Activated CD4-positive, CD25-positive, alpha-beta regulatory T cell treated with anti-CD3 and anti-CD28 coated beads, Interleukin-2, amount 50 U/mL, for 16 hours (primary cell): Measurements from ENCODE around the gene SYP.

Experiments used
- DNase-seq: peaks from one replicate; pipeline ENCODE4 v3.0.0-alpha.2; 2020; ENCODE audit warnings: low read depth, low spot score

Gene SYP

DNA sequence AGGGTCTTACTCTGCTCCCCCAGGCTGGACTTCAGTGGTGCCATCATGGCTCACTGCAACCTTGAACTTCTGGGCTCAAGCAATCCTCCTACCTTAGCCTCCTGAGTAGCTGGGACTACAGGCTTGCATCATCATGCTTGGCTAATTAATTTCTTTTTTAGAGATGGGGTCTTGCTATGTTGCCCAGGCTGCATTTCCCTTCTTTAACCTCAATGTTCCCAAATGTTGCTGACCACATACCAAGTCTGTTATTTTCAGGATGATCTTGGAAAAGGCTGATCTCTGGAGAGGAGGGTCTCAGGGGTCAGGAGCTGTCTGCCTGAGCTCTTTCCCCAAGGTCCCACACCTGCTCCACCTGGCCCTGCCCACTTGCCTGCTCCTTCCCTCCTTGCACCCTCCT is 20.1 kb upstream of the SYP start:
- no peak for DNase-seq

DNA sequence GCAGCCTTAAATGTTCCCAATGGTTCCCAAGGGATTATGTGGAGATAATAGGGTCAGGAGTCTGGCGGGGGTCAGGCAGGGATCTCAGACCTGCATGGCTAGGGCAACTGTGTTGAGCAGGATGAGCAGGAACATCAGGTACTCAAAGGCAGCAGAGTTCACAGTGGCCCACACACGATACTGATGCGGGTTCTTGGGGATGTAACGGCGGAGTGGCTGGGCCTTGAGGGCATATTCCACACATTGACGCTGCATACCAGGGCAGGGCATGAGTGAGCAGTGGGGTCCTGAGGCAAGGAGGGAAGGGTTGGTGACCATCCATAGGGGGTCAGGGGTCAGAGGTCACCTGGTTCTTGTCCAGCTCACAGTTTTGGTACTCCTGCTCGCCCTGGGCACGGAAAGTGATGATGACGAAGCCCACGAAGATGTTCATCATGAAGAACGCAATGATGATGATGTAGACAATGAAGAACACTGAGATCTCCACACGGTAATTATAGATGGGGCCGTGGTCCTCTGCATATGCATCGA is 15.1 kb upstream of the SYP start:
- no peak for DNase-seq

DNA sequence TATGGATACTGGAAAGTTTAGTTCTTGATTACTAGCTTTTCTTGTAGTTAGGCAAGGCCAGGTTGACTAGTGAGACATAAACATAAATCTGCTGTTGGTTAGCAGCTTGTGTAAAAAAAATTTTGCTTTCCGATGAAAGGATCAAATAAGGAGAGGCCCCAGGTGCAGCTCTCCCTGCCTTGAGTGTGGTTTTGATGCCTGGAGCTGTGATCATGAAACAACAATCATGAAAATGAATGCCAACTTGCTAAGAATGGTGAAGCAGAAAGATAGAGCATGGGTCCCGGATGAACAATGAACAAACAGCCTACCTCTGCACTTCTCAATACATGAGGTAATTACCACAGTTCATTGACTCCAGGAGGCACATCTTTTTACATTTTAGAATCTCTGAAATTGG is 14.4 kb upstream of the SYP start:
- no peak for DNase-seq

DNA sequence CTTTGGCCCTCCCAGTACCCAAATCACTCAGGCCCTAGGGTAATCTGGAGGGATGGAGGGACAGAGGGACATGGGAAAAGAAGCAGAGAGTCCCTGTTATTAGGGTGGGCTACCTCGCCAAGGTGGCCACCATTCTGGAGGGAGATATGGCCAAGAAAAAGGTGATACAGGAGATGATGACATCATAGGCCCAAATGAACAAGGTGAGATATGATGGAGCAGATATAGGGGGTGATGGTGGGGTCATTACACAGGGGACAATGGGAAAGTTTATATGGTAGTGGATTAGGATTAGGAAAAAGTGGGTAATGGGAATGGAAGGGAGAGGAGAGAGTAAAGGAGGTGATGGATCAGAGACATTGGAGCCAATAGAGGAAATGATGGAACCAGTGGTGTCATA is 12.9 kb upstream of the SYP start:
- no peak for DNase-seq

DNA sequence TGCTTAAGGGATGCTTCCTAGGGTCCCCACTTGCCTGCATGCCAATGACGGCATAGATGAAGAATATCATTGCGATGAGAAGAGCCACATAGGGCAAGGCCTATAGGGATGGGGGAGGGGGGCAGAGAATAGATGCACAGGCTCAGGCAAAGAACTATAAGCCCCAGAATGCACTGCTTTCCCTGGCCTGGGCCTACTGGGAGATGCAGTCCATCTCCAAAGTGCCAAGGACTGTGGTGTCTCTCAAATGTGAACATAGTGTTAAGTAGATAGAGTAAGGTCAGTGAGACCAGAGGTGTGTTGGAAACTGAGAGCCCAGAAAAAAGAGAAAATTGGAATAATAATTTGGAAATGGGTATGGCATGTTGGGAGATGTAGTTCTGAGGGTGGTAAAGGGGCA is 12.2 kb upstream of the SYP start:
- no peak for DNase-seq

DNA sequence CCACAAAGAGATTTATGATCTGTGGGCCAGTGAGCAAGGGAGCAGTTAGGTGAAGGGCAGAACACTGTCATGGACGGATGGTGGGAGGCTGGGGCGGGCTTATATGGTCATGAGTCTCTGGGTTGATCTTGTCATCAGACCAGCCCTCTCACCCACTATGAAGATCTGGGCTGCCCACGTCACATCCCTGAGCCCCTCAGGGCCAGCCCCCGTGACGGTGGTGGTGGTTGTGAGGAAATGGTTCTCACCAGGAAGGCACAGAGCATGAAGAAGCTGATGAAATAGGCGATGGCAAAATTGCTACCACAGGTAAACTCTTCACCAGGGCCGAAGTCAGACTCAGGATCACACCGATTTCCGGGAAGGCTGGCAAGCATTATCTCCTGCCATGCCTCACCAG is 11.1 kb upstream of the SYP start:
- DNase-seq, result no peak

DNA sequence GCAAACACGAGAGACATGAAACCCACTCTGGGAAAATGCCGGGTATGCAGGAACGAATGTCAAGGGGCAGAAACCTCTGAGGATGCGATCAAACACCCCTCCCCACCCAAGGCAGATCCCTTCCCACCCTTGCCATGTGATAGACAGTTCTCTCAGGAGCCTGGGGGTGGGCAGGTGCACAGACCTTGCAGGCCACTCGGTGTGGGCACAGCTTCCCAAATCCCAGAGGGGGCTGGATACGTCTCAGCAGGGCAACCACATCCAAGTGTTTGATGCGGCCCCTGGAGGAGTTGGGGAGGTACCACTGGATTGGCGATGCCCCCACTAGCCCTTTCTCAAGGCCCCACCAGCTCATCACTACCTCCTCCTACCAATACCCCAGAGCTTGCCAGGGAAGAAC is 10.4 kb upstream of the SYP start:
- DNase-seq, result no peak

DNA sequence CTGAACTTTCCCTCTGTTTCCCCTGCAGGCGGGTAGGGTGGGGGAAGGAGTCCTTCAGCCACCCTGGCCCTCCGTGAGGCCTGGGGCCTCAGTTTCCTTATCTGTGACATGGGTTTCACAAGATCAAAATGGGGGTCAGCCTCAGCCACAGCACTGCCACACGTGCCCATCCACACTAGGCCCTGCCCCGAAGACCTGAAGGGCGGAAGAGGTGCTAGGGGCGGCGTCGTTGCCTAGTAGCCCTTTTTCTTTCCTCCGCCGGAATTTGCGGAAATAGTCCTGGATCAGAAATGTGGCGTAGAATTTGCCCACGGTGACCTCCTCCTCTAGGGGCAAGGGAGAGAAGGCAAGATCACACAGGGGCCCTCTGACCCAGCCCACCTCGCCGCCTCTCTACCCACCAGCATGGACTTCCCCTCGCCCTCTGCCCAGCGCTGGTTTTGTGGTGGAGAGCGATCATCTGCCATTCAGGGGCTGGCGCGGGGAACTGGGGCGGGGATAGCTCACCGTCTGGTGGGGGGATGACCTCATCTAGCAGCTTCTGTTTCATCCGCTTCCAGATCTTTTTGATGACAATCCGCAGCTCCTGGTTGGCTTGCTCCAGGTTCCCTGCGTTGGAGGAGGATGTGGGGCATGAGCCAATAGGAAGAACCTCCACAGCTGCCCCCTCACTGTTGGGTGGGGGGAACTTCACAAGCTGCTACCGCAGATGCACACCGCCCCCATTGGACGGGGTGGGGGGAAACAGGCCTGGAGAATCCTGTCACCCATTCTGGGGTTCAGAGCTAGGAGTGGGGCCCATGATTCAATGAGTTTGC is 9.7 kb upstream of the SYP start:
- no peak for DNase-seq

DNA sequence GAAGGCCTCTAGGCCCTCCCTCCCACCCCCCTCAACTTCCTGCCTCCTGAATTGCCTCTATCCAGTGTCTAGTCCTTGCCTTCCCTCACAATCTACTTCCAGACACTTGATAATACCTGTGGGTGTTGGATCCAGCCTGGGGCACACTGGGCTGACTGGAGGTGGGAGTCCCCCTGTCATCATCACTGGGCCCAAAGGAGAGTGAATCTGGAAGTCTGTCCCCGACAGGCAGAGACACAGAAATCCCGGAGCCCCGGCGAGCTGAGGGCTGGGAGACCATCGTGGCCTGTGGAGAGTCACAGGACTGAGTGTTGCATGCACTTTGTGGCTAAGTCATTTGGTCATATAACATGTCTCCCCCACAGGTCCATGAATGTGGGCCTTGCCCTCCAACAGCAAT is 8.4 kb upstream of the SYP start:
- DNase-seq, result no peak

DNA sequence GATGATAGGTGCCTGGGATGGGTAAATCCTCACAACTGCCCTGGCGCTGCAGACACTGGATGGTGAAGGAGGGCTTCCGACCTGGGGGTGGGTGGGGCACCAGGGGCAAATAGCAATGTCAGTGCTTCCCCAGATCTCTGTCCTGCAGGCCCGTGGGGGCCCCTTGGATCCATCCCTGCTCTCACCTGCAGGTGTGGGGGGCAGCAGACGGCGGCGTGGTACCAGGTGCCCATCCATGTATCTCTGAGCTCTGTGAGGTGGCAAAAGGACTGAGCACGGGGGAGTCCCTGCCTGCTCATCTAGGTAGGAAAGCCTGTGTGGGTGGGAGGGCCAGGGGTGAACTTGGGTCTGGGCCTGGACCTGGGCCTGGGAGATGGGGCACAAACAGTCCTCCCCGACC is 6.5 kb upstream of the SYP start:
- DNase-seq, result no peak

DNA sequence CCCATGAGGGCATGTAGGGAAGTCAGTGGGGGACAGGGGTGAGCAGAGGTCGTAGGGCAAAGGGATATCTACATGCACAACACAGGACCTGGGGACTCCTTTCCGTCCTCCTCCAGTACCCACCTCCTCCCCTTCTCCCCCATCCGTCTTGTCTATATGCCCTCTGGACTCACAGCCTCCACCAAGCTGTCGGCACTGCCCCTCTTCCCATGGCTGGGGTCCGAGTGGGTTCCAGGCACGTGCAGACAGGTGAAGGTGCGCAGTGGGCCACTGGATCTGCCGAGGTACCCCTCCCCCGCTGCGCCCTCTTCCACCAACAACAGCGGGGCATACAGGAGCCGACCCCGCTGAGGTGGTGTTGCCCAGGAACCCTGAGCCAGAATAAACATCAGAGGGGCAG is 5.5 kb upstream of the SYP start:
- DNase-seq, result no peak

DNA sequence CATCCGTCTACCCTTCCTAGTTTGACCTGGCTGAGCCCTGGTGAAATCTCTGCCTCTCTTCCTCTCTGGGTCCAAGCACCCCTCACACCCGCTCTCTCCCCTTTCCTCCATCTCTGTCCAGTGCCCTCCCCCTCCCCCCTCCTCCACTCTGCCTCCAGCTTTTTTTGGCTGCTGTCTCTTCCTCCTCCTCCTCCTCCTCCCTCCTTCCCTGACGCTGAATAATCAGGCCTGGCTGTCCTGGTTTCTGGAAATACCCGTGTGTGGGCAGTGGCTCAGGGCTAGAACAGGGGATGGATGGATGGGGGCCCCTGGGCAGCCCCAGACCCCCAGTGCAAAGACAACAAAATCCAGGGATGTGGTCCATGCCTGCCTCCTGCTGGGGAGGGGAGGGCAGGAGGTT is 4.7 kb upstream of the SYP start:
- DNase-seq, result no peak

DNA sequence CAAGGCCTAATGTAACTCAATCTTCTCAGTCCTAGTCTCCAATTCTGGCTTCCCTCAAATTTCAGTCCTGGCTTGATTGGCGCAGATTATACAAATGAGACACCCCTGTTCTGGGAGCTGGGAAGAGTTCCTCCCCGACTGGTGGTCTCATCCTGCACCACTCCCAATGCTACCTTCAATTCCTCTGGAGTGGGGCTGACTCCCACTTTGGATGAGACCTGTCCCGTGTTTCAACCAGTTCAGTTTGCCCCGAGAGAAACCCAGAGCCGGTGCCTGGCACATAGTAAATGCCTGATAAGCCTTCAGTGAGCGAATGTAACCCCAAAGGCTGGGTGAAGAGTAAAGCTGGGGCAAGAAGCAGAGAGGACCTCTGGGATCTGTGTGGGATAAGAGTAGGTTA is 4.0 kb upstream of the SYP start:
- no peak for DNase-seq

DNA sequence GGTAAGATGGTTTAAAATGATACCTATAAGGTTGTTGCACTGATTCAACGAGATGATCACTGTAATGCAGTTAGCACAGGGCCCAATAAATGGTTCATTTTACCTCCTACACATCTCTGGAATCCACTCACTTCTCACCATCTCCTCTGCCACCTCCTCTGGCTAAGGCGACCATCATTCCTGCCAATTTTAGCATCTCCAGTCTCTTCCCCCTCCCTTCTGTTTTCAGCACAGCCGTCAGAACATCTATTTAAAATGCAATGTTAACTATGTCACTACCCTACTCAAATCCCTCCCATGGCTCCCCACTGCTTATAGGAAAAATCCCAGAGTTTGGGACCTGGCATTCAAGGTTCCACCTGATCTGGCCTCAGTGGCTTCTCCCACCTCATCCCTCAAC is 3.5 kb upstream of the SYP start:
- DNase-seq, result no peak

DNA sequence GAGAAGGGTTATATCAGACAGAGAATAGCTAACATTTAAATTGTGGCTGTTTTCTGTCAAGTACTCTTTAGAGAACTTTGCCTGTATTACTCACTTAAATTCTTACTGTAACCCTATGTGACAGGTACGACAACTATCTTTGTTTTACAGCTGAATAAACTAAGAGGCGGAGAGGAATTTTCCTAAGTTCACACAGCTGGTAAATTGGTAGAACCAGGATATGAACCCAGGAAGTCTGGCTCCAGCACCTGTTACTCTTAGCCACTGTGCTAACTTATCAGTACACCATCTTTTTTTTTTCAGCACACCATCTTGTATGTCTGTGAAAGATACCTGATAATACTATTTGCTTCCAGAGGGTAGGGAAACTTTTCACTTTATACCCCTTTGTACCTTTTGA is 2.0 kb upstream of the SYP start:
- DNase-seq, result no peak

DNA sequence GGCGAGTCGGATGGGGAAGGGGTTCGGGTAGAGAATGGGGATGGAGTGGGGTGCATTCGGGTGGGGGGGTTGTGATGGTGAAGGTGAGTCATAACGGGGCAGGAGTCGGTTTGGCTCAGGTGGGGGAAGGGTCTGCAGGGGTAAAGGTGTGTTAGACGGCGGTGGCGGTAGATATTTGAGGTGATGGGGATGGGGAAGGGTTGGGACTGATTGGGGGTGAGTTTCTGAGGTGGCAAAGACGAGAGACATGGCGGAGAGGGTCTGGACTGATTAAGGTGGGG is 738 bp downstream of the SYP start:
- no peak for DNase-seq

DNA sequence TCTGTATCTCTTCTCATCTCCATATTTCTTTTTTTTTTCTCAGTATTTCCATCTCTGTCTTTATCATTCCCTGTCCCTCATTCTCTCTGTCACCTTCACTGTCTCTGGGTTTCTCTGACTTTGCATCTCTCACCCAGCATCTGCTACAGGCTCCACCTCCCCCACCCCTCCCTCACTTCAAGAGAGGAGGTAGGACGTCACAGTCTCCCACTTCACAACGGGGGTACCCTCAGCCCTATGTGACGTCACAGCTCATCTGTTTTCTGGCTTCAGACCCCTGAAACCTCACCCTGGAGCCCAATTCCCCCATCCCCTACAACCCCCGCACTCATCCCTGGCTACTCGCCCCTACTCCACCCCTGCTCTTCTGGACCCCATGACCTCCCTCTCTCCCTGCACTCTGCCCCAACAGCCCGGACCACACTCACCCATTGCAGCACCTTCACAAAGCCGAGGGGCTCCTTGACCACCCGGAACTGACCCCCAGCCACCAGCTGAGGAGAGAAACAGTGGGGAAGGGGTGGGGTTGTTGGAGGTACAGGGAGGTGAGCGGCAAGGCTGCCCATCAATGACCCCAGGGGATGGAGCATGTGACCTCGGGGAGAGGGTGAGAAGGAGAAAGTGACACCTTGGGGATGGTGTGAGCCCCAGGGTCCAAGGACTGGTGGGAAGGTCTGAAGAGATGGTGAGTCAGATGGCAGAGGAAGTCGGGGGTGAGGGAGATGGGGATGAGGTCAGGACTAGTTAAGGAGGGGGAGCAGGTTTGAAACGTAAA is 1.3 kb downstream of the SYP start:
- no peak for DNase-seq

DNA sequence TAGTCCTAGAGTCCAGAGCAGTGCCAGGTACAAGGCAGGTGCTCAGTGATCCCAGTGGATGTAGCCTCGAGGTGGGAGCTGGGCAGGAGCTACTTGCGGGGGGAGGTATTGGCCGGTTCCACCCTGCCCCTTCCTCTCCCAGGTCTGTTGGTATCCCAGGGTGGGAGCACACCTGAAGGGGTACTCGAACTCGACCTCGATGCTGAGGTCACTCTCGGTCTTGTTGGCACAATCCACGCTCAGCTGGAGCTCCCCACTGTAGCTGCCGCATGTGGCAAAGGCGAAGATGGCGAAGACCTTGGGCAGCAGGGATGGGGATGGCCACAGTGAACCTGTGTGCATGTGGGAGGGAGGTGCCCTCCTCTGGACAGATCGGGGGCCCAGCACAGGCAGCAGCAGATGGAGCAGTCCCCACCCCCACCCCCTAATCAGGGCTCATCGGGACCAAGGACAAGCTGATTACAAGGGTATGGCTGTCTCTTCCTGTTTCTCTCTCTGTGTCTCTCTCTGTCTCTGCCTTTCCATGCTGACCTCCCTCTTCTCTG is 2.4 kb downstream of the SYP start:
- DNase-seq, result no peak

DNA sequence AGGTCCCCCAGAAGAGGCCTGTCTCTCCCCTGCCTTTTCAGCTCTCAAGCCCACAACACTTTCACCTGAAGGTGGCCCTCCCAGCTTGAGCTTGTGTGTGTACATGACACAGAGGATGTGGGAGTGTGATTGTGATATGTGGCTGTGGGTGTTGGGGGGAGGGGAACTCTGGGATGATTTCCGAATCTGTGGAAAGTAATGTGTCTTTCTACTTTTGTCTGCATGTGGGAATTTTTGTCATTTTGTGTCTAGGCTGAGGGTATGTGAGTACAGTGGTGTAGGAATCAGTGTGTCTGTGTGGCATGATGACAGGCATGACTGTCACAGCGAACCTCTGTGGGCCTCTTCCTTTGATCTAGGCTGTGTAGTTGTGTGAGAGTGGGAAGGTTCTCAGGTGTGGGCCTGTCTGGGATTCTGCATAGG is 6.4 kb downstream of the SYP start:
- no peak for DNase-seq

DNA sequence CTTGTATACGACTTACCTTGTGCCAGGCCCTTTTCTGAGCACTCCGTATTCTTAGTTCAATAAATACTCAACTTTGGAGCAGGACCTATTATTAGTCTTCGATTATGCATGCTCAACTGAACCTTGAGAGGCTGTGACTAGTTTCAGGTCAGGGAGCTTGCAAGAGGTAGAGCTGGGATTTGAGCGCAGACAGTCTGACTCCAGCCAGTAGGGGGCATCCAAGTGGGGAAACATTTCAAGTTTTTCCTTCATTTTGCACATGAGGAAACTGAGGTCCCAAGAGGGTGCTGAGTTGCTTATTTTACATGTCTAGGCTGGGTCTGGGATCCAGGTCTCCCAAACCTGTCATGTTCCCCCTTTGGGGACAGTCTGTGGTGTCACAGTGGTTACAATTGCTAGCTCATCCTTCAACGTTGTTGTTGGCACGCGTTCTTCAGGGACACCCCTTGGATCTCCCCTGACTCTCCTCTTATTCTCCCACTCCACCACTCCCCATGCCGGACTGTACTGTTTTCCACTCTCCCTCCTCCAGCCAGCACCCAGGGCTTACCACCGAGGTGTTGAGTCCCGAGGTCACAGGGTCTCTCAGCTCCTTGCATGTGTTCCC is 7.2 kb downstream of the SYP start:
- DNase-seq, result no peak

DNA sequence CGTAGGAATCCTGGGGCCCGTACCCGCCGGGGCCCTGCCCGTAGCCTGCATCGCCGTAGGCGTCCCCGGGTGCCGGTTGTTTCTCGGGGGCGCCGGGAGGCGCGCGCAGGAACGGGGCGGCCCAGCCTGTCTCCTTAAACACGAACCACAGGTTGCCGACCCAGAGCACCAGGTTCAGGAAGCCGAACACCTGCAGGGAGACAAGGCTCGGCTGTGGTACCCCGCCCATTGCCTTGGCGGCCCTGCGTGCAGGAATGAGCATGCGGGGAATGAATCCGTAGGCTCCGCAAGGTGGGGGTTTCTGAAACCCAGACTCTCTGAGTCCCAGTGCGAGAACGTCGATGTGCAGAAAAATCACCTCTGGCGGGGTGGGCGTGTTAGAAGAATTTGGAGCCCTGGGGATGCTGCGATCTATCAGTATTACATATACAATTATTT is 8.4 kb downstream of the SYP start:
- no peak for DNase-seq

DNA sequence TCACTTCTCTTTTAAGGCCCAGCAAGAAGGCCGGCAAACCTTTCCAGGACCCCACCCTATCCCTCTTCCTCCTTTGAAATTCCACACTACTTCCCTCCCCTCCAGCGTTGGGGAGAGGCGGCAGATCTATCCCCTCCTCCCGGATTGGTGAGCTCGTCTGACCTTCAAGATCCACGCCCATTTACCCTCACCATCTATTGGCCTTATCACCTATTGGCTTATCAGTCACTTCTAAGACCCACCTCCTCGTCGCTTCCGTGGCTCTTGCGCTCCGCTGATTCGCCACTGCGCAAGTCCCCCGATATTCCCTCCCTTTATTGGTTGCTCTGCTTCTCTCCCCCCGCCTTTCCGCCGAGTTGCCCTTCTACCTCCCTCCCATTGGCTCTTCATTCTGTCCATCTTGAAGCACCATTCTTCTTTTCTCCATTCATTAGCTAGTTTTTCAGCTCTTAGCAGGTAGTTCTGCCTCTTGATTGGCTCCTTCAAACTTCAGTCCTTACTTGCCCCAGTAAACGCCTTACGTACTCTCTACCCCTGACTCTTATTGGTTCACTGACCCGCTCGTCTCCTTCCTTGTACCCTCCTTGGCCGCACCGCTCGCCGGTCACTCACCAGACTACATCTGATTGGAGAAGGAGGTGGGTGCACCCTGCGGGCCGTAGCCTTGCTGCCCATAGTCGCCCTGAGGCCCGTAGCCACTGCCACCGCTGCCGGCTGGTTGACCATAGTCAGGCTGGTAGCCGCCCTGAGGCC is 9.0 kb downstream of the SYP start:
- peak; percentile 69 for DNase-seq
